LNCAP (cell line): Measurements from ENCODE around the gene BCL2L11.

Experiments
- CTCF ChIP-seq: fragments of 450-650 bp; IDR thresholded peaks from 2 replicates; pipeline ENCODE4 v1.5.1; 2017; ENCODE audit warnings: mild to moderate bottlenecking

BCL2L11 gene

GRCh38 chr2:111127351-111127750 is 6.6 kb downstream of the BCL2L11 start:
- no peak for TF ChIP-seq CTCF

GRCh38 chr2:111128096-111128495 is 7.4 kb downstream of the BCL2L11 start:
- no peak for TF ChIP-seq CTCF

- no peak for TF ChIP-seq CTCF
Observed at GRCh38 chr2:111133603-111134002, 12.9 kb downstream of the BCL2L11 start.

- TF ChIP-seq CTCF: no peak
Observed at GRCh38 chr2:111134055-111134454, 13.3 kb downstream of the BCL2L11 start.

- TF ChIP-seq CTCF: no peak
Observed at GRCh38 chr2:111135237-111135909, 14.7 kb downstream of the BCL2L11 start.

GRCh38 chr2:111135910-111136297 is 15.2 kb downstream of the BCL2L11 start:
- no peak for TF ChIP-seq CTCF

- TF ChIP-seq CTCF: no peak
Observed at GRCh38 chr2:111138839-111139238, 18.1 kb downstream of the BCL2L11 start.
